OCI-LY3 (cell line): ENCODE results near the gene TDP1.

Experiments used
- H2AFZ ChIP-seq: fragments of 200-600, 300-600 bp; shearing (Covaris generic); 2 replicates; pipeline ENCODE4 v1.6.0; 2014; ENCODE audit warnings: antibody characterized with exemption, low read depth, low read length
- H3K27ac ChIP-seq: fragments of 200-600, 300-600 bp; sonication (generic); 2 replicates; pipeline ENCODE4 v1.5.1; 2014; ENCODE audit warnings: mild to moderate bottlenecking, low read length, moderate library complexity, mixed read lengths
- H3K27me3 ChIP-seq: fragments of 200-600, 300-600 bp; sonication (generic); 2 replicates; pipeline ENCODE4 v1.6.1; 2014; ENCODE audit warnings: low read depth, low read length, mixed read lengths
- H3K36me3 ChIP-seq: fragments of 200-600, 300-600 bp; sonication (generic); replicated peaks from 2 replicates; pipeline ENCODE3; 2014; ENCODE audit warnings: low read depth, low read length, mixed read lengths
- H3K4me1 ChIP-seq: fragments of 300-600, 200-600 bp; sonication (generic); 2 replicates; pipeline ENCODE4 v1.6.1; 2014; ENCODE audit warnings: low read length, mixed read lengths
- H3K4me2 ChIP-seq: fragments of 200-600, 300-600 bp; sonication (generic); 2 replicates; pipeline ENCODE4 v1.6.1; 2014; ENCODE audit warnings: low read length, mixed read lengths
- H3K4me3 ChIP-seq: fragments of 300-600, 200-600 bp; sonication (generic); 2 replicates; pipeline ENCODE4 v1.5.1; 2014; ENCODE audit warnings: antibody characterized with exemption, mild to moderate bottlenecking, low read length, moderate library complexity
- H3K79me2 ChIP-seq: fragments of 300-600, 200-600 bp; shearing (Covaris generic); 2 replicates; pipeline ENCODE4 v1.6.1; 2014; ENCODE audit warnings: mild to moderate bottlenecking, low read length, mixed read lengths
- H3K9ac ChIP-seq: fragments of 300-600, 200-600 bp; shearing (Covaris generic); 2 replicates; pipeline ENCODE4 v1.6.0; 2014; ENCODE audit warnings: mild to moderate bottlenecking, low read length, moderate library complexity
- H3K9me3 ChIP-seq: fragments of 200-600, 300-600 bp; shearing (Covaris generic); 2 replicates; pipeline ENCODE4 v1.6.1; 2014; ENCODE audit warnings: low read length, mixed read lengths; ENCODE audit not compliant: insufficient read depth
- H4K20me1 ChIP-seq: fragments of 200-600, 300-600 bp; sonication (generic); 2 replicates; pipeline ENCODE4 v1.6.1; 2016; ENCODE audit warnings: low read length, mixed read lengths; ENCODE audit not compliant: insufficient read depth
- CTCF ChIP-seq: fragments of 200-600, 300-600 bp; sonication (generic); IDR thresholded peaks from 2 replicates; pipeline ENCODE4 v1.5.1; 2014; ENCODE audit warnings: antibody characterized with exemption, low read length, low read depth
- EZH2phosphoT487 ChIP-seq: fragments of 200-600 bp; shearing (Covaris generic); IDR thresholded peaks from 2 replicates; pipeline ENCODE4 v1.6.1; 2018; ENCODE audit warnings: antibody characterized with exemption, mixed run types, low read depth

TDP1 gene

GRCh38 chr14:90060965-90061684 is 105.4 kb downstream of the TDP1 start:
- Histone ChIP-seq H3K4me1 (no peaks in the 10 kb centered on the region), H3K4me3 (peak overlapping the region; percentile 74), H3K9ac (no peak overlapping the region), H3K9me3 (no peaks in the 10 kb centered on the region), H3K27ac (no peak overlapping the region), H3K27me3 (0 out of 2 replicates have a peak, but pooled peaks cover 4% of the 10 kb centered on the region), H4K20me1 (no peaks in the 10 kb centered on the region), H3K36me3 (no peaks in the 10 kb centered on the region), H2AFZ (no peak overlapping the region), H3K79me2 (no peaks in the 10 kb centered on the region), H3K4me2 (peak overlapping the region; percentile 64)
- TF ChIP-seq CTCF (no peak), EZH2phosphoT487 (no peak)

DNA sequence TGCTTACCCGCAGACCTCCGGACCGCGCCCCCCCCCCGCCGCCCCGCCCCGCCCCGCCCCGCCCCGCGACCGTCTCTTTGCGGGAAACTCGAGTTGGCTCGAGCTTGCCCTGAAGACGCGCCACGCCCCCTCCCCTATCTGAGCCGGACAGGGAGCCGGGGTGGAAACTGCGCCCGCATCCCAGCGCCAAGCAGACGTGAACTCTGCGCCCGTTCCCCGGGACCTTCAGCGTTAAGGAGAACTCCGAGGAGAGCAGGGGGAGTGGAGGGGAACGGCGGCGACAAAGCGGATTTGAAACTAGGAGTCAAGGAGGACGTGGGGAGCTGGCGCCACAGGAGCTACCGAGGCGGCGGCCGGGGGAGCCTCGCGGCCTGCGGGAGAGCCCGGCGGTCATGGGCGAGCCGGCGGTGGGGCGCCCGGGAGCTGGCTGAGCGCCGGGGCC is 106.0 kb downstream of the TDP1 start, which contains the start of gene KCNK13:
Gene KCNK13, plus strand, starts transcription at position 310 of the 442 bp plus-strand sequence. CDS start 212 bp downstream, outside the sequence.
- H3K9me3 ChIP-seq: no peaks in the 10 kb centered on the region
- H3K27ac ChIP-seq: no peak within 1 kb of the TSS
- H3K9ac ChIP-seq: no peak within 1 kb of the TSS
- H3K4me1 ChIP-seq: no peaks in the 10 kb centered on the region
- no peaks in the 10 kb centered on the region for H4K20me1 ChIP-seq
- 0 out of 2 replicates have a peak, but pooled peaks cover 4% of the 10 kb centered on the region for H3K27me3 ChIP-seq
- no peaks in the 10 kb centered on the region for H3K36me3 ChIP-seq
- H3K4me3 ChIP-seq: peak within 1 kb of the TSS; percentile 74
- no peak within 1 kb of the TSS for H2AFZ ChIP-seq
- H3K4me2 ChIP-seq: peak within 1 kb of the TSS; percentile 64
- no peaks in the 10 kb centered on the region for H3K79me2 ChIP-seq
- no peak for TF ChIP-seq EZH2phosphoT487

- Histone ChIP-seq H3K4me3 (no peak overlapping the region), H3K36me3 (no peaks in the 10 kb centered on the region), H3K27ac (no peak overlapping the region), H3K27me3 (0 out of 2 replicates have a peak, but pooled peaks cover 4% of the 10 kb centered on the region), H3K4me2 (no peak overlapping the region), H2AFZ (no peak overlapping the region), H3K4me1 (no peaks in the 10 kb centered on the region), H3K9ac (no peak overlapping the region), H4K20me1 (no peaks in the 10 kb centered on the region), H3K9me3 (no peaks in the 10 kb centered on the region), H3K79me2 (no peaks in the 10 kb centered on the region)
- TF ChIP-seq CTCF (no peak), EZH2phosphoT487 (no peak)
These were observed 106.5 kb downstream of the TDP1 start for GRCh38 chr14:90062127-90062794.

- 0 out of 2 replicates have a peak, but pooled peaks cover 2% of the 10 kb centered on the region for H3K27me3 ChIP-seq
These were observed 107.3 kb downstream of the TDP1 start for GRCh38 chr14:90062822-90063539.

More at GRCh38 chr14:90062822-90063539, 107.3 kb downstream of the TDP1 start:
- no peak overlapping the region for H3K27ac ChIP-seq
- H4K20me1 ChIP-seq: no peaks in the 10 kb centered on the region
- H3K4me3 ChIP-seq: no peak overlapping the region
- H2AFZ ChIP-seq: no peak overlapping the region
- TF ChIP-seq CTCF (no peak), EZH2phosphoT487 (no peak)
- H3K36me3 ChIP-seq: no peaks in the 10 kb centered on the region
- no peak overlapping the region for H3K4me2 ChIP-seq
- H3K79me2 ChIP-seq: no peaks in the 10 kb centered on the region
- no peak overlapping the region for H3K9ac ChIP-seq
- no peaks in the 10 kb centered on the region for H3K4me1 ChIP-seq
- no peaks in the 10 kb centered on the region for H3K9me3 ChIP-seq
